ENCODE measurements around the gene TUBD1. TPM values are rescaled to one million over a fixed set of nuclear protein-coding genes. Genes with fewer than 3 reads are reported as not detected.

The TUBD1 gene
- total and polyA plus RNA-seq, 2 of the 13 experiments (the other 11 are each of a cell fraction or from before 2014, with no cell fraction given), result 18.2 to 25.9 TPM

- TF ChIP-seq PHF5A (CRISPR knock-in tag; IDR thresholded peaks at IDR 0.05; ENCODE audit: low read depth, unreplicated experiment) (peak; percentile 68), JDP2 (CRISPR knock-in tag; IDR thresholded peaks at IDR 0.05; ENCODE audit: borderline replicate concordance) (no peak), SMAD1 (CRISPR knock-in tag; IDR thresholded peaks at IDR 0.05; ENCODE audit: borderline replicate concordance, low read depth) (no peak), NFYB (CRISPR knock-in tag; IDR thresholded peaks at IDR 0.05) (no peak), RORA (CRISPR knock-in tag; IDR thresholded peaks at IDR 0.05) (no peak), PBX2 (CRISPR knock-in tag; IDR thresholded peaks at IDR 0.05) (peak; percentile 53; the same call in 1 of the 2 replicates), HDAC6 (IDR thresholded peaks at IDR 0.05; ENCODE audit: low read depth, low read length) (no peak; the same call in 1 of the 2 replicates), PCBP1 (IDR thresholded peaks at IDR 0.05; ENCODE audit: borderline replicate concordance, low read depth, low read length) (no peak), ZNF3 (CRISPR knock-in tag; IDR thresholded peaks at IDR 0.05) (no peak), SOX5 (CRISPR knock-in tag; IDR thresholded peaks at IDR 0.05; ENCODE audit: borderline replicate concordance) (no peak; the same call in 1 of the 2 replicates), NONO (IDR thresholded peaks at IDR 0.05) (no peak), NONO (CRISPR knock-in tag; conservative IDR thresholded peaks at IDR 0.05) (no peak), ARNT (IDR thresholded peaks at IDR 0.05) (no peak), RBFOX2 (IDR thresholded peaks at IDR 0.05; ENCODE audit: low read depth, low read length) (peak; percentile 70), MXD4 (CRISPR knock-in tag; IDR thresholded peaks at IDR 0.05) (no peak), XRCC5 (optimal IDR thresholded peaks at IDR 0.05; ENCODE audit: low read length) (no peak), ARNTL (CRISPR knock-in tag; IDR thresholded peaks at IDR 0.05) (no peak), SETDB1 (CRISPR knock-in tag; IDR thresholded peaks at IDR 0.05; ENCODE audit: borderline replicate concordance) (no peak), FOXA1 (IDR thresholded peaks at IDR 0.05) (0 out of 2 replicates have a peak, but pooled peaks have one; percentile 46), FOXA1 (CRISPR knock-in tag; IDR thresholded peaks at IDR 0.05) (peak; percentile 87), STAT5B (CRISPR knock-in tag; IDR thresholded peaks at IDR 0.05) (no peak), TCF7 (IDR thresholded peaks at IDR 0.05; ENCODE audit: low read depth) (peak; percentile 94), SMC3 (IDR thresholded peaks at IDR 0.05; ENCODE audit: low read length) (peak; percentile 40; the same call in 1 of the 2 replicates), ZNF773 (CRISPR knock-in tag; IDR thresholded peaks at IDR 0.05; ENCODE audit: borderline replicate concordance) (no peak)
- TF ChIP-seq, protein P1, sequence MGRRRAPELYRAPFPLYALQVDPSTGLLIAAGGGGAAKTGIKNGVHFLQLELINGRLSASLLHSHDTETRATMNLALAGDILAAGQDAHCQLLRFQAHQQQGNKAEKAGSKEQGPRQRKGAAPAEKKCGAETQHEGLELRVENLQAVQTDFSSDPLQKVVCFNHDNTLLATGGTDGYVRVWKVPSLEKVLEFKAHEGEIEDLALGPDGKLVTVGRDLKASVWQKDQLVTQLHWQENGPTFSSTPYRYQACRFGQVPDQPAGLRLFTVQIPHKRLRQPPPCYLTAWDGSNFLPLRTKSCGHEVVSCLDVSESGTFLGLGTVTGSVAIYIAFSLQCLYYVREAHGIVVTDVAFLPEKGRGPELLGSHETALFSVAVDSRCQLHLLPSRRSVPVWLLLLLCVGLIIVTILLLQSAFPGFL (CRISPR knock-in tag; IDR thresholded peaks at IDR 0.05), result no peak
- TF ChIP-seq, protein P2, sequence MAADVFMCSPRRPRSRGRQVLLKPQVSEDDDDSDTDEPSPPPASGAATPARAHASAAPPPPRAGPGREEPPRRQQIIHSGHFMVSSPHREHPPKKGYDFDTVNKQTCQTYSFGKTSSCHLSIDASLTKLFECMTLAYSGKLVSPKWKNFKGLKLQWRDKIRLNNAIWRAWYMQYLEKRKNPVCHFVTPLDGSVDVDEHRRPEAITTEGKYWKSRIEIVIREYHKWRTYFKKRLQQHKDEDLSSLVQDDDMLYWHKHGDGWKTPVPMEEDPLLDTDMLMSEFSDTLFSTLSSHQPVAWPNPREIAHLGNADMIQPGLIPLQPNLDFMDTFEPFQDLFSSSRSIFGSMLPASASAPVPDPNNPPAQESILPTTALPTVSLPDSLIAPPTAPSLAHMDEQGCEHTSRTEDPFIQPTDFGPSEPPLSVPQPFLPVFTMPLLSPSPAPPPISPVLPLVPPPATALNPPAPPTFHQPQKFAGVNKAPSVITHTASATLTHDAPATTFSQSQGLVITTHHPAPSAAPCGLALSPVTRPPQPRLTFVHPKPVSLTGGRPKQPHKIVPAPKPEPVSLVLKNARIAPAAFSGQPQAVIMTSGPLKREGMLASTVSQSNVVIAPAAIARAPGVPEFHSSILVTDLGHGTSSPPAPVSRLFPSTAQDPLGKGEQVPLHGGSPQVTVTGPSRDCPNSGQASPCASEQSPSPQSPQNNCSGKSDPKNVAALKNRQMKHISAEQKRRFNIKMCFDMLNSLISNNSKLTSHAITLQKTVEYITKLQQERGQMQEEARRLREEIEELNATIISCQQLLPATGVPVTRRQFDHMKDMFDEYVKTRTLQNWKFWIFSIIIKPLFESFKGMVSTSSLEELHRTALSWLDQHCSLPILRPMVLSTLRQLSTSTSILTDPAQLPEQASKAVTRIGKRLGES (CRISPR knock-in tag; IDR thresholded peaks at IDR 0.05; ENCODE audit: borderline replicate concordance), result peak; percentile 39; the same call in 1 of the 2 replicates
- TF ChIP-seq, protein P3, sequence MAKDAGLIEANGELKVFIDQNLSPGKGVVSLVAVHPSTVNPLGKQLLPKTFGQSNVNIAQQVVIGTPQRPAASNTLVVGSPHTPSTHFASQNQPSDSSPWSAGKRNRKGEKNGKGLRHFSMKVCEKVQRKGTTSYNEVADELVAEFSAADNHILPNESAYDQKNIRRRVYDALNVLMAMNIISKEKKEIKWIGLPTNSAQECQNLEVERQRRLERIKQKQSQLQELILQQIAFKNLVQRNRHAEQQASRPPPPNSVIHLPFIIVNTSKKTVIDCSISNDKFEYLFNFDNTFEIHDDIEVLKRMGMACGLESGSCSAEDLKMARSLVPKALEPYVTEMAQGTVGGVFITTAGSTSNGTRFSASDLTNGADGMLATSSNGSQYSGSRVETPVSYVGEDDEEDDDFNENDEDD (CRISPR knock-in tag; IDR thresholded peaks at IDR 0.05; ENCODE audit: borderline replicate concordance), result no peak
These were observed 46.2 kb downstream of the TUBD1 start (continued) for GRCh38 chr17:59846394-59847165.
